ENCODE data around the gene EHF.
"Not testable (repeated sequence)": the region's sequence is repeated elsewhere in the genome, so short reads cannot be mapped to it uniquely, and the experiment has no call there.

The EHF gene

DNA sequence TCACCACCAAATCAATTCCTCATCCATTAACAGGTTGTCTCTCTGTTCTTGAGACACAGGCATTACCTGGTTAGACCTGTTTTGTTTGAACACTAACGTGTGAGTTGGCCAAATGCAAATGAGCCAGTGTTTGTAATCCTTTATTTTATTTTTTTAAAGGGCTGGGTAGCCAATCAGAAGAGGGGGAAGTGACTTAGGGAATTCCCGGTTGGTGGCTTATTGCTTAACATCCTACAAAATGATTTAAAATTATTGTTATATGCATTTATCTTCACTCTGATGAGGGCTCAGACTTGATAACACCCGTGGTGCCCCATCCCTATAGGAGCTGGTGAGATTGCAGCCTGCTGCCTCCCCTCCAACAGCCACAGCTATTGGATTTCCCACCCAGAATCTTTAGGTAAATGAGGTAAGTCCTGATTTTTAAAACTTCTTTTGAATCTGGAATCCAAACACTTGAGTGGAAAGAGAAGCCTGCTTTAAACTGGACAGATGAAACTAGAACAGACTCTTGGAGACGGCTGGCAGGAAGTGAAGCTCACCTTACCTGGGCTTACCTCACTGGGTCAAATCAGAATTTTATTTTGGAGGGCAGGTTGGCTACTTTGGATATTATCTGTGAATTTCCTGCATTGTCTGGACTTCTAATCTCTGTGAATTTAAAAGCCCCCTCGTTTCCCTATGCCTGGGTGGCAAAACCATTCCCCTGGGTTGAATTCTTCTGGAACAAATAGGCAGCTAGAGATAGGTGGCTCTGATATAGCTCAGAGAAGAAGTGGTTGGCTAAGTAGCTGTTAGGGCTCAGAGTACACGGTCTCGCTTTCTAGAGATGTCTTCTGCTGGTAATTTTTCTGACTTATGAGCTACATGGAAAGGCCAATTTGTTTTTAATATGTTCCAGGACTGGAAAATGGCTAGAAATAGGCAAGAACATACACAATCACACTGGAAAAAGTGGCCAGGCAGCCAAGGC, at the start of gene EHF:
Gene EHF, plus strand, starts transcription at position 274 of the 973 bp plus-strand sequence. CDS start 21,538 bp downstream, outside the sequence.
- peak; percentile 57 for DNase-seq (ENCODE audit: low spot score)

- DNase-seq (ENCODE audit: low spot score), result no peak
These were observed 47.4 kb upstream of the EHF start for GRCh38 chr11:34573537-34573936.

DNA sequence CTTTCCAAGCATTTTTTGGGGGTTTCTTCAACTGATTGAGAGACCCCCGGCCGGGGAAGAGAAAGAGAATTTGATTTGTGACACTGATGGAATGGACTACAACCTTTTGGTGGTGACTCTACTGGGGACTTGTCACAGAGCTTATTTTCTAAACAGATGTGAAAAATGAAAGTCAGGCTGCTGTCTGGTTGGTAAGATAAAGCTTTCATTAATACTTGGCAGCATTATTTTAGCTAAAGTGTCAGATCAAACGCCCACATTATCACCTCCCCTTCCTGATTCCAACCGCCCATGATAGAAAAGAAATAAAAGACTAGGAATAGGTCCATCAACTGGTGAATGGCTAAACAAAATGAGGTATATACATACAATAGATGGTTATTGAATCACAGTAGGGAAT, 45.6 kb upstream of the EHF start:
- no peak for DNase-seq (ENCODE audit: low spot score)

- no peak for DNase-seq (ENCODE audit: low spot score)
These were observed 45.2 kb upstream of the EHF start for GRCh38 chr11:34575671-34576070.

- DNase-seq (ENCODE audit: low spot score), result no peak
These were observed 44.6 kb upstream of the EHF start for GRCh38 chr11:34576331-34576730.

DNA sequence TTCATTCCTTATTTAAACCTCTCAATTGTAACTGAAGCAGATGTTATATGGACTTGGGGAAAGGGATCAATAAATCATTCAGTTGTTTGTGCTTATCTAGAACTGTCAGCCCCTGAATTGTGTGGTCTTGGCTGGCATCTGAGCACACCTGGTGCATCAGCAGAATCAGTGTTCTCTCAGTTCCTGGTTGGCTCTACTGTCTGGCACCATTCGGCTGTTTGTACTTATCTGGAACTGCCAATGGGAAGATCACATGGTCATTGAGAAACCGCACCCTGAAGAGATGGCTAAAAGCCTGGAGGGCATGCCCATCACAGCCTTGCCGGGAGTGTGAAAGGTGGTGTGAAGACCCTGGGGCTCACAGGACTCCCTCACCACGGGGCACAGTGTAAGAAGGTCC, 37.1 kb upstream of the EHF start:
- no peak for DNase-seq (ENCODE audit: low spot score)

- no peak for DNase-seq (ENCODE audit: low spot score)
These were observed 35.6 kb upstream of the EHF start for GRCh38 chr11:34585304-34585734.

DNA sequence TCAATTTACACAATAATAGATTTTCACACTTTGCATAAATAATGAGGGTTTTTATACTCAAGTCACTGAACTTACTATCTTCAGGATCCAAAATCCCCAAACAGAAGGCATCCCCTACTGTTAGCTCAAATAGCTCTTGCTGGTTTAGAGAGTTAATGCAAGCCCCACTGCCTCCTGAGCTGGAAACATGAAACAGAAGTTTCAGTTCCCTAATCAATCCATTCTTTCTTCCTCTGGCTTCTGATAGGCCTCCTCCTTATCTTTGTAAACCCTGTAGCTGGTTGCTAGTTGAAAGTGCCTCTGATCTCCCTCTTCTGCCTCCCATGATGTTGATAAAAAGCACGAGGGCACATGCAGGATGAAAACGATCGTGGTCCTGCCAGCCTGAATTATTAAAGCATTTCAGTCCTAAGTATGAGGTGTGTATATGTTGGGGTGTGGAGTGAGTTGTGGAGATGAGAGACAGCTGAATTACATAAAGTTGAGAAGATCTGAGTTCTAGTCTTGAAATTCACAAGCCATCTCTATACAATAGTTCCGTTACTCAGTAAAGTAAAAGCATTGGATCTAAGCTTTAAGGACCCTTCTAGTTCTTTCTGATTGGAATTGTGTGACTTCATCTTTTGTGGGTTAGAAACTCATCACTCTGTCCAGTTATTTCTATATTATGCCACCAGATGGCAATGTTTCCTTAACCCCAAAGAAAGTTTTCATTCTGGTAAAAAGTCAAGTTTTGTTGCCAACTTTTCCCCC, 35.0 kb upstream of the EHF start:
- DNase-seq (ENCODE audit: low spot score), result peak; percentile 75

DNA sequence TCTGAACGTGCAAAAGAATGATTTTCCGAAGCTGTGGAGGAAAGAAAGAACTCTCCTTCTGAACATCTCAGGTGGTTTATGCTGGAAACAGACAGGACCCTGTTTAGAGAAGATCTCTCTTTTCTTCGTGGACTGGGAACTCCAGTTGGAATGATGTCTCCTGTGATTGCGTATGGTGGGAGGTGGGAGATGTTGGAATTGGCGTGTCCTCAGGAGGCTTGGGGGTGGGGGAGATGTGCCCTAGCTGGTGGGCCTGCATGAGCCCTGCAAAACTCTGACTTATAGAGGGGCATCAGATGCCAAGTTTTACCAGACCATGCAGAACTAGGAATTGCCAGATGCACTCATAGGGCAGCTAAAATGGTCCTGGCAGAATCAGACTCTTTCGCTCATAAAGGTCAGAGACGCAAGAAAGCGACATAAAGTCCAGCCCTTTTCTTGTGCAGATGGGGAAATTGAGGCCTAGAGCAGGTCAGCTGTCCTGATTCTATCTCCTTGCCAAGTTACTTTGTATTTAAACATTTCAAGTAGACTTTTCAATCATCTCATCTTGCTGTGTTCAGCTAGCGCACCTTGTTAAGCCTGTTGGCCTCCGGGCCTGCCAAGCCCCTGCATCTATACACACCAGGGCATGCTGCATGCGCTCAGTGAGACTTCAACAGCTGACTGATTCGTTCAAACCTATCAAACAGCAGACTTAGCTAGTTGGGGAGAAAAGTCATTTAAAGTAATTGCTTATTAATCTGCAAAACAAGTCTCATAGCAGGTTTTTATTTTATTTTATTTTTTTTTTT, 34.2 kb upstream of the EHF start:
- no peak for DNase-seq (ENCODE audit: low spot score)

DNA sequence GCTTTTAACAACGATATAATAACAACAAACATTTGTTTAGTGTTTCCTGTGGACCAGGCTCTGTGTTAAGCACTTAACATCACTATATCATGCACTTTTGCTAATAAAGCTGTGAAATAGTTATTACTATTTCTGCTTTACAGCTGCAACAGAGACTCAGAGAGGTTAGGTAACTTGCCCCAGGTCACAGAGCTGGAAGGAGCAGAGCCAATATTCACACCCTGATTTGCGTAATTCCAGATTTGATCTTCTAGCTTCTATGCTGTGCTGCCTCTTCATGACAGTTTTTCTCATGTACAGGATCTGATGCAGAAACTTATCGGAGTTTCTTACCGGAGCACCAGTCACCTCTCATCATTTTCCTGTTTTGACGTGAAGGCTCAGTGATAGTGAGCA, 33.6 kb upstream of the EHF start:
- DNase-seq (ENCODE audit: low spot score), result no peak

GRCh38 chr11:34588023-34588422, 32.9 kb upstream of the EHF start:
- DNase-seq (ENCODE audit: low spot score), result no peak

DNA sequence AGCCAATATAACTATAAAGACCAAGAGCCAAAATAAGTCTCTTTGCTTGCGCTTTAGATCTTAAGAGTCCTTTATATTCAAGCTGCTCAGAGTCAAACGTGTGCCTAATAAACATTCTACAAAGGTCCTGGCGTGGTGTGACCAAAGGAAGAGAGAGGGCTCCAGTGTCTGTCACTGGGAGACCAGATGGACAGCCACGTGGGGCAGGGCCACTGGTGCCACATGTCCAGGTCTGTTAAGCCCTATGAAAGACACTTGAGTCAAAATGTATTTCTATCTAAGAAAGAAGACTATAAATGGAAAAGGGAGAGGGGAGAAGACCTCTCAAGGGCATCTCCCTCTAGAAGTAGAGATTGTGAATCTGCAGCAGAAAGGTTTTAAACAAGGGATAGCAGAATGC, 32.2 kb upstream of the EHF start:
- no peak for DNase-seq (ENCODE audit: low spot score)

DNA sequence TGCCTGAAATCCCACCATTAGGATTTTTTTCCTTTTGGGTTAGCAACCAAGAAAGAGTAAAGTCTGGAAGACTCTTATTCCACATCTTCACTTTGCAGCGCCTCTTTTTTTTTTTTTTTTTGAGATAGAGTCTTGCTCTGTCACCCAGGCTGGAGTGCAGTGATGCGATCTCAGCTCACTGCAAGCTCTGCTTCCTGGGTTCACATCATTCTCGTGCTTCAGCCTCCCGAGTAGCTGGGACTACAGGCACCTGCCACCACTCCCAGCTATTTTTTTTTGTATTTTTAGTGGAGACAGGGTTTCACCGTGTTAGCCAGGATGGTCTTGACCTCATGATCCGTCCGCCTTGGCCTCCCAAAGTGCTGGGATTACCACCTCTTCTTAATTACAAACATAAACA, 31.7 kb upstream of the EHF start:
- DNase-seq (ENCODE audit: low spot score), result not testable (repeated sequence)

DNA sequence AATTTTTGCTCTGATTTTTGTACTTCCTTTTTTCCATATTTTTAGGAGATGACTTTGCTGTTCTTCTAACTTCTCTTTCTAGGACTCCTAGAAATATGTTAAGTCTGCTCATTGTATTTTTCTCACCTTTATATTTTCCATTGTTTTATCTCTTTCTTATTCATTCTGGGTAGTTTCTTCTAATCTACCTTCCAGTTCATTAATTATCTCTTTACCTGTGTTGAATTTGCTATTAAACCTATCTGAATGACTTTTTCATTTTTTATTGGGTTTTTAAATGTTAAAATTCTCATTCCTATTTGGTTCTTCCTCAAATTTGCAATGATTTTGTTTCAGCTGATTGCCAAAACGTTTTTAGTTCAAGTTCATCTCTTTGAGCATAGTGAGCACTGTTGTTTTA, 27.8 kb upstream of the EHF start:
- no peak for DNase-seq (ENCODE audit: low spot score)

DNA sequence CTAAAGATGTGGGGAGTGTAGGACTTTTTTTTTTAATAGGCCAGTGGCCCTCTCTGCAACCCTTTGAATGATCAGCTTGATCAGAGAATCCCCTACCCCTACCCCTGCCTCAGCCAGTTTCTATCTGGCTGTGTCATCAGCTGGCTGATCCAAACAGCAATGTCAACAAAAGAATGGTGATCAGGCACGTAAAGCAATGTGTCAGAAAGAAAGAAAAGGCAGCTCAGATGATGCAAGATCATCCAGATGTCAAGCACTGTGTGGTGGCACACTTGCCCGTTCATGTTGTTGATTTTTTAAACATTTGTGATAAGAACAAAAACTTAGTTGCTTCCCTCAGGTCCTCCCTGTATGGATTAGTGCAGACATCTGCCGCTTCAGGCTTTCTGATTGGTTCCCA, 26.3 kb upstream of the EHF start:
- no peak for DNase-seq (ENCODE audit: low spot score)

DNA sequence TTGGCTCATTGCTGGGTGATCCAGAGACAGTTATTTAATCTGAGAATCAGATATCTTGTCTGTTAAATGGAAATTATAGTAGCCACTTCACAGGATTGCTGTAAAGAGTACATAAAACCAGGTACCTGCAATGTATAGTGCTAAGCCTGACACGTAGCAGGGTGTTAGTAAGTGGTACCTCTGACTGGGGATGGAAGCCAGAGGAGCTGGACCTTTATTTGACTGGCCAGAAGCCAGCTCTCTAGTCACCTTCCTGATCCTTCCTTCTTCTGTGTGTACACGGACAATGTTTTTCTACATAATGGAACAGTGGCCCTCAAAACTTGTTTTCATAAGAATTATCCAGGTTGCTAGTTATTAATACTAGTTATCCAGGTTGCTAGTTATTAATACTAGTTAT, 25.5 kb upstream of the EHF start:
- DNase-seq (ENCODE audit: low spot score), result no peak

- DNase-seq (ENCODE audit: low spot score), result no peak
These were observed 24.8 kb upstream of the EHF start for GRCh38 chr11:34595960-34596644.

DNA sequence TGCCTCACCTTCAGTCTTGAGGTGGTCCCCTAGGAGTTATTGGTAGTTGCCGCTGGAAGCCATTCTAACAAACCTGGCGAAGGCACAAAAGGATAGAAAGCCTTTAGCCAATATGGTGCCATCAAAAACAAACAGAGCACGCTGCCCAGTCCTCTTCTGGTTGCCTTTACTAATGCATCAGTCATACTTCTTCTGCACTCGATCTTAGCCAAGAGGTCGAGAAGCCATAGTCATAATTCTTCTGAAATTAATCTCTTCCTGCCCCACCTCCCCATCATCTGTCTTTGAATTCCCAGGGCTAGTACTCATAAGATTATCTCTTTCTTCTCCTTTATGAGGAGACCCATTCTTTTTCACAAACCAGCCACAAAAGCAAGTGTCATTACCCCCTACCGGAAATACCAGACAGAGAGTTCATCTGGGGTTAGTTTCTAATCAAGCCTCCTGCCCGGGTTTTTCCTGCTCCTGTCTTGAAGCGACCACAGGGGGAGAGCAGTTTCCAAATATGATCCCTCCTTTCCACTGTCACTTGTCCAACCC, 21.4 kb upstream of the EHF start:
- peak; percentile 89 for DNase-seq (ENCODE audit: low spot score)

- DNase-seq (ENCODE audit: low spot score), result peak; percentile 86
These were observed 20.4 kb upstream of the EHF start for GRCh38 chr11:34600339-34601084.

DNA sequence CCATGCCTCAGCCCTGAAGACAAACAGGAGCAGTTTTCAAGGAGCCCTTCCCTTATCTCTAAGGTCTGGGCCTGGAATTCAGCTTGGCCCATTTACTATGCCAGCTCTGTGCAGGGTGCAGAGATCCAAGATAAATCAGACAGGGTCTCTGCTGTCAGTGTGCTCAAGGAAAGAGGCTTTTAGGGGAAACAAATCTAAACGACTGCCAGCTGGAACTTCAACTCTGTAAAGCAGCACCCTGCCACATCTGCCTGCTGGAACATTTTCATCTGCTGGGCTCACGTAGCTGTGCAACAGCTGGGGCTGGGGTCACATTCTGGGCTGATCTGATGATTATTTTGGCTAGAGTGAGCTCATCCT, 19.8 kb upstream of the EHF start:
- no peak for DNase-seq (ENCODE audit: low spot score)

DNA sequence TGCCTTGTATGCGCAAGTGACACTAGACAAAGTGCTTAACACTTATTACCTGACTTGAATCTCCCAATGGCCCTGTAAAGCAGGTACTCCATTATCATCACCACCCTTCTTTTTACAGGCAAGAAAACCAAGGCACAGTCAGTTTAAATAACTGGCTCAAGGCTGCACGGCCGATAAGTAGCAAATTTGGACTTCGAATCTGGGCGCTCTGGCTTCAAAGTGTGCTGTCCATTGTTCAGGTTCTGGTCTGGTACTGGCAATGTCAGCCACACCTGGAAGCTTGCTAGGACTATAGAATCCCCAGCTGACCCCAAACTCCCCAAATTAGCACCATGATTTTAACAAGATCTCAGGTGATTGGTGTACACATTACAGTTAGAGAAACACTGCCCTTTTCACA, 19.3 kb upstream of the EHF start:
- DNase-seq (ENCODE audit: low spot score), result no peak

All from LoVo (cell line).